GM19043 (cell line): Measurements from ENCODE around the gene SREBF1.

ENCODE experiments used
- ATAC-seq: cut with Tn5 transposase; IDR thresholded peaks from one replicate; pipeline ENCODE4 v1.9.1; 2021; ENCODE audit warnings: low read depth; ENCODE audit not compliant: unreplicated experiment

The SREBF1 gene

DNA sequence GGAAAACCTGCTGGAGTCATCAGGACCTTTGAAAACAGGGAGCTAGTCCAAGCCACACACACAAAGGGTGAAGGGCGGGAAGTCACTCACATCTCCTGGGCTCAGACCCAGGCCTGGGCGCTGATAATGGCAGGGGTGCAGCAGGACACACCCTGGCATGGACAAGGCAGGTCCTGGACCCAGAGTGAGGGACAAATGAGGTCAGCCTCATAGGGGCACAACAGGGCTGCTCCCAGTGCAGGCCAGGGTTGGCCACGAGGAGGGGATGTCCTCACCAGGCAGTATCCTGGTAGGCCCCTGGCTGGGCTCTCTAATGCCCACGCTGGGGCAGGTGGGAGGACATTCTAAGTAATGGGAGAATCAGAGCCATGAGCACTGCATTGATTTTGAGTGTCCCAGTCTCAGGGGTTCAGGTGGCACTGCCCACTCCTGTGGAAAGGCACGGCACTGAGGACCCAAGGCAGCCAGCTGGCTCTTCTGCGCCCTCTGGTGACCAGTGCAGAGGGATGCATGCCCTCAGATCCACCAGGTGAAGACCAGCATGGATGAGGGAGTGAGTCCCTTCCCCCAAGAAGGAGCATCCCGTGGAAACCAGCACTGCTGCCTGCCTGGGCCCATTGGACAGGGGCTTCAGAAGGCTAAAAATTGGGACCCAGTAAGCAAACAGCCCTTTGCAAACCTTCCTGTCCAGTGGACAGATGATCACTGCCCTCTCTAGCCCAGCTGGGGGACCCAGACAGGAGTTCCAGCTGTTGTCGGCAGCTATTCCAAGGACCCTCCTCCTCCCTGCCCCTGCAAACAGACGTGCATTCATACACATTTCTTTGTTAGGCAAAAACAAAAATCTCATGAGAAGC is 23.4 kb upstream of the SREBF1 start:
- ATAC-seq = no peak

GRCh38 chr17:17857496-17857895 is 20.7 kb upstream of the SREBF1 start:
- no peak for ATAC-seq

DNA sequence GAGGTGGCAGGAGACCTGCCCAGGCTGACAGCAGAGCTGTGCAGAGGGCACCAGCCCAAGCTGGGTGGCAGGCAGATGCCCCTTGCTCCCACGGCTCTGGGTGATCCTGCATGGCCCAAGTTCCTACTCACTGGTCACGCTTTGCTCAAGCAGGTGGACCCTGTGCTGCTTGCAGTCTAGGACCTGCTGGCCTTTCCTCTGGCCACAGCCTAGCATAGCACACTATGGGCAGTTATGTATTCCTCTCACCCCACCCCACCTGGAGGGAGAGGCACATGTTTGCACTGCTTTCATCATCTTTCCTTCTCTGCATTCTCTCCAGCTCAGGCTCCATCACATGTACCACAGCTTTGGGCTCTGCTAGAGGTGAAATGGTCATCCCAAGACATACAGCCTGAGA is 19.6 kb upstream of the SREBF1 start:
- no peak for ATAC-seq

- ATAC-seq = no peak
These were observed 19.2 kb upstream of the SREBF1 start for GRCh38 chr17:17855976-17856375.

- ATAC-seq = no peak
These were observed 17.1 kb upstream of the SREBF1 start for GRCh38 chr17:17853811-17854447.

GRCh38 chr17:17852930-17853329 is 16.1 kb upstream of the SREBF1 start:
- ATAC-seq = no peak

- ATAC-seq = no peak
These were observed 14.6 kb upstream of the SREBF1 start for GRCh38 chr17:17851103-17852002.

- ATAC-seq = no peak
These were observed 13.1 kb upstream of the SREBF1 start for GRCh38 chr17:17849845-17850373.

DNA sequence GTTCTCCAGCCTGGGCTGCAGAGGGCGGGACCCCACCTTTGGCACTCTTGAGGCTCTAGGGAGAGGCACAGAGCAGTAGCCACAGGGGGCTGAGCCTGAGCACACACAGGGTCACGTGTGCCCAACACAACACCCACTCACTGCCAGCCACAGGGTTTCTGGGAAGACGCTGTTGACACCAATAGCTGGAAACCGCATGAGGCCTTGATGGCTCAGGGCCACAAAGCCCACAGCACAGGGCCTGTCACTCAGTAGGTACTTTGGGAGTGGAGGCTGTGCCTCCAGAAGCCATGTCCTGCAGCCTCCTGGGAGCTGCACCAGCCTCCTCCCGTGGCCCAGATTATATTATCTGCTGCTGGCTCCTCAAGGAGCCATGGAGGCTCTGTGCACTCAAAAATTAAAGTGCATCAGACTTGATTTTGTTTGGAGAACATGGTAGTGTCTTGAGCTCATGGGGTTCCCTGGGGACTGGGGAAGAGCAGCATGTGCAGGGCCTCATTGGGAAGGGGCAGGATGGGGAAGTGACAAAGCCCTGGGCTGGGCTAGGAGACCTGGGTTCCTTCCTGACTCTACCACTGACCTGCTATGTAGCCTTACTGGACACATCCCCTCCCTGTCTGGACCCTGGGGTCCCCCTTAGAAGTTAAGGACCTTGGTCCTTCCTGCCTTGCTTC is 12.5 kb upstream of the SREBF1 start:
- ATAC-seq = no peak

- ATAC-seq = no peak
These were observed 11.7 kb upstream of the SREBF1 start for GRCh38 chr17:17848311-17849082.

- ATAC-seq = no peak
These were observed 10.9 kb upstream of the SREBF1 start for GRCh38 chr17:17847726-17848125.

DNA sequence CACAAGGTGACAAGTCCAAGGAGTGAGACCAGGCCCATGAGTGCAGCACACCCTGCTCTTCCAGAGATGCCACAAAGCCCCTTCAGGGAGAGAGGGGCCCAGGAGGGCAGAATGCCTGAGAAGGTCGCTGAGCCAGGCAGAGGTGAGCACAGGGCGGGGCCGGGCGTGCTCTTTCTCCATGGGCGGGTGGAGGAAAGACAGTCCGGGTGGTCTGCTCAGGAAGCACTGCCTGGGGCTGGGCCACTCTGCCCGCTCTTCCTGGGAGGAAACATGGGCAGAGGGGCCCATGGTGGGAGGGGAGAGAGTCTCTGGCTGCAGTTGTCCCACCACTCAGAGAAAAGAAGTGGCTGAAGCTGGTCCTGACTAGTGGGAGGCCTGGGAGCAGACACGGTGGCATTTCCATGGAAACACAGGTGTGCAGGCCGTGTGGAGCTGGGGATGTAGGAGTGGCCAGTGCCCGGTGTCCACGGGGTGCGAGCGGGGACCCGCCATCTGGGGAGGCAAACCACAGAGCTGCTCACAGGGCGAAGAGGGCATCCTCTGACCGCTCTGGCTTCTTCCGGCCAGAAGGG is 10.4 kb upstream of the SREBF1 start:
- no peak for ATAC-seq

DNA sequence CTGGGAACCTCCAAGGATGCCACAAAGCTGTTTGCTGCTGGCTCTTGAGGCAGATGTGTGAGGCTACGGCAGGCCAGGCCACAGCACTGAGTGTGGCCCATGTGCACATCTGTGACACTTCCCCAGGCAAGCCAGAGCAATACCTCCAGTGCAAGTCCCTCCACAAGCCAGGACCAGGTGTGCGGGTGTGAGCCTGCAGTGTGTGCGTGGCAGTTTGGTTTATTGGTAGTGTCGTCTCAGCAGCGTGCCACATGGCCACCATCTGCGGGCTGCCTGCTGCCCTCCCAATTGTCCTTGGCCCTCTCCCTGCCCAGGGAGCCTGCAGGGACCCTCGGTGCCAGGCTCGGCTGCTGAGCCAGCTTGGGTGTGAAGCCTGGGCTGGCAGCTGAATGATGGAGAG is 9.9 kb upstream of the SREBF1 start:
- ATAC-seq = no peak

DNA sequence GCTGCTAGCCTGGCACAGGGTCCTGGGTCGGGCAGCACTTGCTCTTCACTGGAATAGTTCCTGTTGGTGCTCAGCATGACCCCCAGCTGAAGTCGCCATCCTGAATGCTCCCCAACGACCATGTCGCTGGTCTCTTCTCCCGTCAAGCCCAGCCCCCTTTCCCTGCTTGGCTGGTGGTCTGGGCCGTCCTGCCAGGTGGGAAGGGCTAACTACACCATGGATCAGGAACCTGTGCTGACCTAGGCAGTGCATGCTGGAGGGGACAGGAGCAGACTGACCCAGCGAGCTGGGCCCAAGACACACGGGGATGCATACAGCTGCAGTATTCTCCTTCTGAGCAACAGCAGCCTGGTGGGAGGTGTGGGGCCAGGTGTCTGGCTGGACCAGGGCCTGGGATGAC is 9.2 kb upstream of the SREBF1 start:
- ATAC-seq = no peak

DNA sequence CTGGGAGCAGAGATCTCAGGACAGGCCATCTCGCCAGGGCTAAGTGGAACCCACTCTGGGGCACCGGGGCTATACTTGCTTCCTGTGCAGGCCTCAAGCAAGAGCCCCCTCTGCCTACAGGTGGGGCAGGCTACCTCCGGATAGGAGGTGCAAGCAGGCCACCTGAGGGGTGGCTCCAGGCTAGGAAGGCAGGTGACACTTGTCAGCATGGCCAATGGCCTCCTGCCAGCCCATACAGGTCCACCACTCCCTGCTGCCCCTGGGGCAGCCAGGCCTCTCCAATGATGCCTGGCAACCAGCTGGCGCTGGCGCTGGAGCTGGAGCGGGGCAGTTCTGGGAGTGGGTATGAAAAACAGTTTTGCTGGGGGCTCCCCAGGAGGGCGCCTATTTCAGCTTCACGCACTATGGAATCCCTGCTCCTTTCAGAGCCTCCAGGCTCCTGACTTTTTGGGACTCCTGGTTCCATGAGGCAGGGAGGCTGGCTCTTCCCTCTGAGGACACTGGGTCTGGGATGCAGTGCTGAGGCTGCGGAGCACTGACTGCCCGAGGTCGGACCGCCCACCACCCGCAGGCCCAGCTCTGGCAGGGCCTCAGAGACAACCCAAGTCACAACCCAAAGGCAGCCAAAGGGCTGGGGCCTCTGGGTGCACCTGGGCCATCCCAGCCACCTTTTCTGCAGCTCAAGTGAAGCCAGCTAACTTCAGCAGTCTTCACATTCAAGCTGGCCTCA is 8.4 kb upstream of the SREBF1 start:
- no peak for ATAC-seq

GRCh38 chr17:17844500-17844899 is 7.7 kb upstream of the SREBF1 start:
- no peak for ATAC-seq

- no peak for ATAC-seq
These were observed 7.3 kb upstream of the SREBF1 start for GRCh38 chr17:17844079-17844478.

DNA sequence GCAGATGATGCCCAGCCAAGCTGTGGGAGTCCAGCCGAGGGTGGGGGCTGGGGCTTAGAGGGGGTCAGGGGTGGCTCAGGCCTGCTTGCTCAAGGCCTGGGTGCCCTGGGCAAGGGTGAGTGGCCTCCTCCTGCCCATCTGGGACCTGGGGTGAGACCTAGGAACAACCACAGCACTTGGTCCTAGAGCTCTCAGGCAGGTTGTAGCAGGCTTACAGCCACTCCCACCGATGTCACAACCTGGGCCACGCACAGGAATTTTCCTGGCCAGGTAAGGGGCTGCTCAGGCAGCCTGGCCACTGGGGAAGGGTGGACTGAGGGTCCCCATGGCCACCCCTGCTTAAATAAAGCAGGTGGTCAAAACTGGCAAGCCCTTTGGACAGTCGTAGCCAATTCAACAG is 6.3 kb upstream of the SREBF1 start:
- no peak for ATAC-seq
